ENCODE measurements around the gene EML4. TPM values are rescaled to one million over a fixed set of nuclear protein-coding genes. Genes with fewer than 3 reads are reported as not detected.
A peak's percentile ranks its signal among the peaks of the same experiment; 100 is the strongest.

Gene EML4
- polyA plus RNA-seq, 1 experiment = 19.1 TPM

DNA sequence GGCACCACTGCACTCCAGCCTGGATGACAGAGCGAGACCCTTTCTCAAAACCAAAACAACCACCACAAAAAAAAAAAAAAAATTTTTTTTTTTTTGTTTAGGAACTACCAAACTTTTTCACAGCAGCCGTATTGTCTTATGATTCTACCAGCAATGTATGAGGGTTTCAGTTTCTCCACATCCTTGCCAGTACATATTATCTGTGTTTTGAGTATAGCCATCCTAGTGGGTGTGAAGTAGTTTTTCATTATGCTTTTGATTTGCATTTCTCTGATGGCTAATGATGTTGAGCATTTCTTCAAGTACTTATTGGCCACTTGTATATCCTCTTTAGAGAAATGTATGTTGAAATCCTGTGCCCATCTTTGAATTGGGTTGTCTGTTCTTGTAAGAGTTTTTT is 140.2 kb downstream of the EML4 start:
- no peak for DNase-seq (ENCODE audit: low read depth)
- POLR2A ChIA-PET = no interaction called here
- H3K4me3 ChIP-seq (ENCODE audit: low read depth, low read length) = no peak overlapping the region
- CTCF ChIA-PET = interaction anchor here (0.6 to 1.6 kb wide), 2 partner anchors 440 to 452 kb away, joined by 3 to 10 read pairs; no protein-coding TSS in a partner anchor
- no peaks in the 10 kb centered on the region for H3K27me3 ChIP-seq (ENCODE audit: control insufficient read depth, insufficient read depth, low read length)
- no peaks in the 10 kb centered on the region for H3K36me3 ChIP-seq (ENCODE audit: control insufficient read depth, insufficient read depth, low read length)
- TF ChIP-seq, protein P1, sequence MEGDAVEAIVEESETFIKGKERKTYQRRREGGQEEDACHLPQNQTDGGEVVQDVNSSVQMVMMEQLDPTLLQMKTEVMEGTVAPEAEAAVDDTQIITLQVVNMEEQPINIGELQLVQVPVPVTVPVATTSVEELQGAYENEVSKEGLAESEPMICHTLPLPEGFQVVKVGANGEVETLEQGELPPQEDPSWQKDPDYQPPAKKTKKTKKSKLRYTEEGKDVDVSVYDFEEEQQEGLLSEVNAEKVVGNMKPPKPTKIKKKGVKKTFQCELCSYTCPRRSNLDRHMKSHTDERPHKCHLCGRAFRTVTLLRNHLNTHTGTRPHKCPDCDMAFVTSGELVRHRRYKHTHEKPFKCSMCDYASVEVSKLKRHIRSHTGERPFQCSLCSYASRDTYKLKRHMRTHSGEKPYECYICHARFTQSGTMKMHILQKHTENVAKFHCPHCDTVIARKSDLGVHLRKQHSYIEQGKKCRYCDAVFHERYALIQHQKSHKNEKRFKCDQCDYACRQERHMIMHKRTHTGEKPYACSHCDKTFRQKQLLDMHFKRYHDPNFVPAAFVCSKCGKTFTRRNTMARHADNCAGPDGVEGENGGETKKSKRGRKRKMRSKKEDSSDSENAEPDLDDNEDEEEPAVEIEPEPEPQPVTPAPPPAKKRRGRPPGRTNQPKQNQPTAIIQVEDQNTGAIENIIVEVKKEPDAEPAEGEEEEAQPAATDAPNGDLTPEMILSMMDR (IDR thresholded peaks at IDR 0.05; ENCODE audit: insufficient read depth, low read depth, low read length) = no peak

DNA sequence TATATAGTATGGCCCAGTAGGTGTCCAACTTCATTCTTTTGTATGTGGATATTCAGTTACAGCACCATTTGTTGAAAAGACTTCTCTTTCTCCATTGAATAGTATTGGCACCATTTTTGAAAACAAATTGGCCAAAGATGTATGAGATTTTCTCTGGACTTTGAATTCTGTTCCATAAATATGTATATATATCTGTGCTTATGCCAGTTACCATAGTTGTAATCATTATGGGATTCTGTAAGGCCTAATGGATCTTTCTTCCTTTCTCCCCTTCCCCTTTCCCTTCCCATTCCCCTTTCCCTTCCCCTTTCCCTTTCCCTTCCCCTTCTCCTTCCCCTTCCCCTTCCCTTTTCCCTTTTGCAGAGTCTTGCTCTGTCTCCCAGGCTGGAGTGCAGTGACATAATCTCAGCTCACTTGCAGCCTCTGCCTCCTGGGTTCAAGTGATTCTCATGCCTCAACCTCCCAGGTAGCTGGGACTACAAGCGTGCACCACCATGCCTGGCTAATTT is 140.9 kb downstream of the EML4 start:
- Histone ChIP-seq H3K36me3 (ENCODE audit: control insufficient read depth, insufficient read depth, low read length) (no peaks in the 10 kb centered on the region), H3K27me3 (ENCODE audit: control insufficient read depth, insufficient read depth, low read length) (no peaks in the 10 kb centered on the region), H3K4me3 (ENCODE audit: low read depth, low read length) (no peak overlapping the region)
- TF ChIP-seq, protein P1 (IDR thresholded peaks at IDR 0.05; ENCODE audit: insufficient read depth, low read depth, low read length) = no peak
- DNase-seq (ENCODE audit: low read depth) = no peak
- ChIA-PET POLR2A (no interaction called here), CTCF (no interaction called here)

DNA sequence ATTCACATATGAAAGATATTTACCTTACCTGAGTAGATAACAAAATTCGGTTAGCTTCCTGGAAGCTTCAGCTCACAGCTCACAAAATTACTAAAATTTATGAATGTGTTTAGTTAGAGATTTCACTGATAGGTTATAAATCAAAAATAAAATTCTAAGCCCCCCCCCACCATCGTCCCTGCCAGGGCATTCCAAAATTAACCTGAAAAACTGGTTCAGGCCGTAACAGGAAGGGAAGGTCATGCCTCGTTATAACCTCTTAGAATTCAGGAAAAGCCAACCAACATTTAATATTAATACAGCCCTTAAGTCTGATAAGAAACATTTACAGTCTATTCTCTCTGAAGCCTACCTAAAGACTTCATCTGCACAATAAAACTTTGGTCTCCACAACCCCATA is 143.0 kb downstream of the EML4 start:
- no peak for DNase-seq (ENCODE audit: low read depth)
- ChIA-PET CTCF (interaction anchor here (1.0 kb wide), 1 partner anchor 13 kb away, joined by 3 read pairs; no protein-coding TSS in a partner anchor), POLR2A (no interaction called here)
- no peaks in the 10 kb centered on the region for H3K27me3 ChIP-seq (ENCODE audit: control insufficient read depth, insufficient read depth, low read length)
- no peak overlapping the region for H3K4me3 ChIP-seq (ENCODE audit: low read depth, low read length)
- 0 out of 2 replicates have a peak, but pooled peaks cover 3% of the 10 kb centered on the region for H3K36me3 ChIP-seq (ENCODE audit: control insufficient read depth, insufficient read depth, low read length)
- TF ChIP-seq, protein P1 (IDR thresholded peaks at IDR 0.05; ENCODE audit: insufficient read depth, low read depth, low read length) = no peak

DNA sequence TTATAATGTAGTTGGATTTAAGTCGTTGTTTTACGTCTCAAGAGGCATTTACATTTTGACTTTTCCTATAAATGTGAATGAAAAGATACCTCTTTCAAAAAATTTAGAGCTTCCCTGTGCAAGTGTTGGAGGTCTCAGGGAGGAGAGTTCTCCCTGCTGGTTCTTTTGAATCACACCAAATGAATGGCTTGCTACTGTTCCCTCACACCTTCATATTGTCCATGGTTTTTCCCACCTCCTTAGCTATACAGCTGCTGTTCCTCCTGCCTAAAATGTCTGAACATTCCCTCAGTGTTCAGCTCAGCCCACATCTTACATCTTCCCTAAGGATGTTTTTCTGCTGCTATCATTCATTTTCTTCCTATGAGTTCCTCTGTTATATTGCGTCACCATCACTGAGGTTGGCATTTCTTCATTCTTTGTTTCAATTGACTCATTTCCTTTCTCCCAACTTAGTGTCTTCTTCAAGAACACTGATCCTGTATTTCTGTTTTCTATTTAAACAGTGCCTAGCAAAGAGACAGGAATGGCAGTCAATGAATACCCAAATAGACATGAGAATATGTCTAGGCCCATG is 145.8 kb downstream of the EML4 start:
- DNase-seq (ENCODE audit: low read depth) = peak; percentile 90
- H3K27me3 ChIP-seq (ENCODE audit: control insufficient read depth, insufficient read depth, low read length) = no peaks in the 10 kb centered on the region
- TF ChIP-seq, protein P1 (IDR thresholded peaks at IDR 0.05; ENCODE audit: insufficient read depth, low read depth, low read length) = no peak
- 0 out of 2 replicates have a peak, but pooled peaks cover 3% of the 10 kb centered on the region for H3K36me3 ChIP-seq (ENCODE audit: control insufficient read depth, insufficient read depth, low read length)
- POLR2A ChIA-PET = no interaction called here
- no peak overlapping the region for H3K4me3 ChIP-seq (ENCODE audit: low read depth, low read length)
- CTCF ChIA-PET = interaction anchor here (0.6 to 1.9 kb wide), 4 partner anchors 14 to 219 kb away, joined by 3 to 7 read pairs (median 4); no protein-coding TSS in a partner anchor

DNA sequence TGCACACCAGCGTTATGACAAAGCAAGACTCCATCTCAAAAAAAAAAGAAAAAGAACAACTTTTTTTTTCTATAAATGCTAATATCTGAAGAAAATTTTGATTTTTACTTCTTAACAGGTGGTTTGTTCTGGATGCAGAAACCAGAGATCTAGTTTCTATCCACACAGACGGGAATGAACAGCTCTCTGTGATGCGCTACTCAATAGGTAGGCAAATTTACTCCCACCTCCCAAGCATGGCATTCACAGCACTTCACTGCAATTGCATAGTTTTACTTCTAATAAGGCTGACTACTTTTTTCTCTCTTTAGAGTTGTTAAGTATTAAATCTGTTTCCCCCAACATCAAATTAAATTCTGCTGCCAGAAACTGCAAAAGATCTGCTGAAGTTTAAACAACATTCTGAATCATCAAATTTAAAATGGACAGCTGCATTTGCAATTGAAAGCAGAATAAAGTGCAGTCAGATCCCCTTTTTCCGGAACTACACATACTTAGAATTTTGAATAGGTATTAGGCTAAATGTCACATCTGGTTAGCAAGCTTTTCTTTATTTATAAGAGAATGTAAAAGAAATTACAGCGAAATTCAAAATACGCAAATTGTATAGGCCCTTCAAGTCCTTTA is 146.8 kb downstream of the EML4 start:
- Histone ChIP-seq H3K4me3 (ENCODE audit: low read depth, low read length) (no peak overlapping the region), H3K36me3 (ENCODE audit: control insufficient read depth, insufficient read depth, low read length) (0 out of 2 replicates have a peak, but pooled peaks cover 3% of the 10 kb centered on the region), H3K27me3 (ENCODE audit: control insufficient read depth, insufficient read depth, low read length) (no peaks in the 10 kb centered on the region)
- POLR2A ChIA-PET = interaction anchor here (0.6 kb wide), 1 partner anchor 72 kb away, joined by 3 read pairs; no protein-coding TSS in a partner anchor
- CTCF ChIA-PET = interaction anchor here (1.1 to 1.5 kb wide), 2 partner anchors 133 to 220 kb away, joined by 3 to 4 read pairs; no protein-coding TSS in a partner anchor
- TF ChIP-seq, protein P1 (IDR thresholded peaks at IDR 0.05; ENCODE audit: insufficient read depth, low read depth, low read length) = no peak
- DNase-seq (ENCODE audit: low read depth) = no peak

Measured in BJ (cell line).